BJ (cell line): ENCODE data around the gene MED31. TPM values are rescaled to one million over a fixed set of nuclear protein-coding genes. Genes with fewer than 3 reads are reported as not detected.
A peak's percentile ranks its signal among the peaks of the same experiment; 100 is the strongest.

Experiments
- CTCF ChIA-PET: fragments of 350-600 bp; formaldehyde crosslinking; extraction: SDS; loops from one replicate; lab custom pipeline; 2021; ENCODE audit warnings: antibody characterized with exemption, inconsistent platforms; lab: Yijun Ruan, JAX
- POLR2A ChIA-PET: fragments of 300-600 bp; sonication (Branson Sonifier 250); formaldehyde crosslinking; extraction: SDS; loops from one replicate; lab custom pipeline; 2021; ENCODE audit warnings: antibody characterized with exemption; lab: Charles Lee
- DNase-seq: peaks from one replicate; pipeline ENCODE4 v3.0.0-alpha.2; 2011; ENCODE audit warnings: low read depth
- H3K27me3 ChIP-seq: 2 replicates; pipeline ENCODE4 v1.6.0; 2011; ENCODE audit warnings: low read length; ENCODE audit not compliant: control insufficient read depth, insufficient read depth
- H3K36me3 ChIP-seq: 2 replicates; pipeline ENCODE4 v1.5.1; 2011; ENCODE audit warnings: low read length; ENCODE audit not compliant: control insufficient read depth, insufficient read depth
- H3K4me3 ChIP-seq: 2 replicates; pipeline ENCODE4 v1.5.1; 2011; ENCODE audit warnings: low read depth, mild to moderate bottlenecking, control low read depth, low read length
- CTCF ChIP-seq: IDR thresholded peaks from 2 replicates; pipeline ENCODE4 v1.5.1; 2011; ENCODE audit warnings: low read depth, mild to moderate bottlenecking, control low read depth, inconsistent platforms, low read length, moderate library complexity; ENCODE audit not compliant: insufficient read depth
- polyA plus RNA-seq: library from polyadenylated mRNA; depleted of rRNA; stranded (reverse); fragments of >200 nt; gene quantifications from 2 replicates; pipeline ENCODE4 v1.2.3, GENCODE V29; 2011

Gene MED31
- polyA plus RNA-seq, 1 experiment = 6.9 TPM

GRCh38 chr17:6642592-6642991 is 8.8 kb downstream of the MED31 start:
- peaks cover 5% of the 10 kb centered on the region for H3K36me3 ChIP-seq
- no peak for TF ChIP-seq CTCF
- POLR2A ChIA-PET = interaction anchor here (0.5 kb wide), 1 partner anchor 195 kb away, joined by 5 read pairs; no protein-coding TSS in a partner anchor
- H3K27me3 ChIP-seq = no peaks in the 10 kb centered on the region
- H3K4me3 ChIP-seq = no peak overlapping the region
- no peak for DNase-seq
- CTCF ChIA-PET = interaction anchor here (1.1 to 1.7 kb wide), 3 partner anchors 8 to 170 kb away, joined by 3 read pairs; no protein-coding TSS in a partner anchor

GRCh38 chr17:6641247-6641863 is 10.1 kb downstream of the MED31 start:
- no peaks in the 10 kb centered on the region for H3K27me3 ChIP-seq
- no peak for TF ChIP-seq CTCF
- H3K36me3 ChIP-seq = peaks cover 2% of the 10 kb centered on the region
- peak overlapping the region; percentile 84 for H3K4me3 ChIP-seq
- ChIA-PET POLR2A (no interaction called here), CTCF (interaction anchor here (1.0 to 1.1 kb wide), 3 partner anchors 9 to 278 kb away, joined by 3 to 4 read pairs (median 3); no protein-coding TSS in a partner anchor)
- no peak for DNase-seq

GRCh38 chr17:6640536-6641246 is 10.7 kb downstream of the MED31 start, which contains the start of the genes KIAA0753 and TXNDC17:
TSS of gene KIAA0753 (minus strand) at chr17:6640711. CDS start at chr17:6635103, 5,608 bp downstream.
TSS of gene TXNDC17 (plus strand) at chr17:6641060. CDS start at chr17:6641083, 23 bp downstream.
- H3K36me3 ChIP-seq = peaks cover 2% of the 10 kb centered on the region
- H3K27me3 ChIP-seq = no peaks in the 10 kb centered on the region
- peak within 1 kb of the TSS; percentile 84 for H3K4me3 ChIP-seq
- CTCF ChIA-PET = interaction anchor here (1.0 to 2.7 kb wide), 3 partner anchors 13 to 168 kb away, joined by 4 to 17 read pairs (median 4); no protein-coding TSS in a partner anchor
- peak; percentile 63 for DNase-seq
- POLR2A ChIA-PET = interaction anchor here (0.6 kb wide), 1 partner anchor 1909 kb away, joined by 4 read pairs; no protein-coding TSS in a partner anchor
- TF ChIP-seq CTCF = no peak

- CTCF ChIA-PET = interaction anchor here (1.2 to 2.7 kb wide), 3 partner anchors 12 to 167 kb away, joined by 3 to 17 read pairs (median 4); no protein-coding TSS in a partner anchor
- POLR2A ChIA-PET = interaction anchor here (0.6 kb wide), 1 partner anchor 1909 kb away, joined by 4 read pairs; no protein-coding TSS in a partner anchor
- DNase-seq = no peak
Observed at GRCh38 chr17:6639586-6640535, 11.5 kb downstream of the MED31 start.

More at GRCh38 chr17:6639586-6640535, 11.5 kb downstream of the MED31 start:
- Histone ChIP-seq H3K4me3 (peak overlapping the region; percentile 84), H3K36me3 (peaks cover 2% of the 10 kb centered on the region), H3K27me3 (no peaks in the 10 kb centered on the region)
- no peak for TF ChIP-seq CTCF
